ENCODE measurements around the gene SMPX.

Gene SMPX

GRCh38 chrX:21728276-21728968 is 29.5 kb downstream of the SMPX start:
- Histone ChIP-seq H3K27me3 (ENCODE audit: control insufficient read depth in 1 of 2, insufficient read depth in 2 of 2, low read length in 2 of 2) (no peaks in the 10 kb centered on the region), H3K9me3 (ENCODE audit: low read length) (no peaks in the 10 kb centered on the region), H3K27ac (ENCODE audit: low read depth, low read length) (no peak overlapping the region), H3K4me1 (ENCODE audit: insufficient read depth, low read length) (no peaks in the 10 kb centered on the region), H3K9ac (ENCODE audit: low read length) (no peak overlapping the region), H3K36me3 (ENCODE audit: insufficient read depth, low read length) (no peaks in the 10 kb centered on the region), H3K4me3 (ENCODE audit: low read depth in 1 of 2, low read length in 2 of 2) (no peak overlapping the region)

DNA sequence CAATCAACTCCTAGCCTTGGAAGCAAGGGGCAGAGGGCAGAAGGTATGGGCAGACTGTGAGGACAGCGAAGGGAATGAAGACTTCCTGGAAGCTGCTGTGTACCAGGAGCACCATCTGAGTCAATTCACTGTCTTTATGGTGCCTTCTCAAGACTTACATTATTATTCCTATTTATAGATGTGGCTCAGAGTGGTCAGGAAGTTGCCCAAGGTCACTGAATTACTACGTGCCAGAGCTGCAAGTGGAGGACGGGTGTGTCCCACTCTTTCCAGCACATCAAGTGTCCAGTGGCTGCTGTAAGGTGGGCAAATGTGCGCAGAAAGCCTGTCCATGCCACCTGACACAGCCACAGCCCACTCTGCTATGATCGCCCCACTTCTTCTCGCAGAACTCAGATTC is 32.0 kb downstream of the SMPX start:
- Histone ChIP-seq H3K27ac (ENCODE audit: low read depth, low read length) (no peak overlapping the region), H3K9ac (ENCODE audit: low read length) (no peak overlapping the region), H3K9me3 (ENCODE audit: low read length) (no peaks in the 10 kb centered on the region), H3K4me1 (ENCODE audit: insufficient read depth, low read length) (no peaks in the 10 kb centered on the region), H3K36me3 (ENCODE audit: insufficient read depth, low read length) (no peaks in the 10 kb centered on the region), H3K4me3 (ENCODE audit: low read depth in 1 of 2, low read length in 2 of 2) (no peak overlapping the region), H3K27me3 (ENCODE audit: control insufficient read depth in 1 of 2, insufficient read depth in 2 of 2, low read length in 2 of 2) (no peaks in the 10 kb centered on the region)

GRCh38 chrX:21725496-21725895 is 32.4 kb downstream of the SMPX start:
- H3K9me3 ChIP-seq (ENCODE audit: low read length) = no peaks in the 10 kb centered on the region
- no peaks in the 10 kb centered on the region for H3K27me3 ChIP-seq (ENCODE audit: control insufficient read depth in 1 of 2, insufficient read depth in 2 of 2, low read length in 2 of 2)
- no peak overlapping the region for H3K4me3 ChIP-seq (ENCODE audit: low read depth in 1 of 2, low read length in 2 of 2)
- H3K4me1 ChIP-seq (ENCODE audit: insufficient read depth, low read length) = no peaks in the 10 kb centered on the region
- no peak overlapping the region for H3K27ac ChIP-seq (ENCODE audit: low read depth, low read length)
- no peaks in the 10 kb centered on the region for H3K36me3 ChIP-seq (ENCODE audit: insufficient read depth, low read length)
- H3K9ac ChIP-seq (ENCODE audit: low read length) = no peak overlapping the region

DNA sequence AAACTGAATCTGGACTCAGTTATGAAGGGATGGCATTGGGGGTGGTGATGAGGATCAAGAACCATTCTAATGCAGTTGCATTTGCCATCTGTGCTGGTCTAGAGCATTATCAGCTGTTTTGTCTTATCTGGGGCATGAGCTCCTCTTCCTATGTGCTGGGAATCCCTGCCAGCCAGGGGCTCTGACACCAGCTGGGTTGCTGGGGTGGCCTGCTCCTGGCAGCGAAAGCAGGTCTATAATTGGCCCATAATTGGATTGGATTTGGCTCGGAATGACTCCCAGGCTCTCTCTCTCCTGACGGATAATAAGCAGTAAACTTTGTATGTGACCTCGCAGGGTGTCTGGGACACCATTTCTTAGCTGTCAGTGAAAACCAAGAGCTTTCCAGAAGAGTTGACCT is 34.1 kb downstream of the SMPX start:
- Histone ChIP-seq H3K27me3 (ENCODE audit: control insufficient read depth in 1 of 2, insufficient read depth in 2 of 2, low read length in 2 of 2) (no peaks in the 10 kb centered on the region), H3K36me3 (ENCODE audit: insufficient read depth, low read length) (no peaks in the 10 kb centered on the region), H3K9ac (ENCODE audit: low read length) (no peak overlapping the region), H3K9me3 (ENCODE audit: low read length) (no peaks in the 10 kb centered on the region), H3K27ac (ENCODE audit: low read depth, low read length) (no peak overlapping the region), H3K4me1 (ENCODE audit: insufficient read depth, low read length) (no peaks in the 10 kb centered on the region), H3K4me3 (ENCODE audit: low read depth in 1 of 2, low read length in 2 of 2) (no peak overlapping the region)

DNA sequence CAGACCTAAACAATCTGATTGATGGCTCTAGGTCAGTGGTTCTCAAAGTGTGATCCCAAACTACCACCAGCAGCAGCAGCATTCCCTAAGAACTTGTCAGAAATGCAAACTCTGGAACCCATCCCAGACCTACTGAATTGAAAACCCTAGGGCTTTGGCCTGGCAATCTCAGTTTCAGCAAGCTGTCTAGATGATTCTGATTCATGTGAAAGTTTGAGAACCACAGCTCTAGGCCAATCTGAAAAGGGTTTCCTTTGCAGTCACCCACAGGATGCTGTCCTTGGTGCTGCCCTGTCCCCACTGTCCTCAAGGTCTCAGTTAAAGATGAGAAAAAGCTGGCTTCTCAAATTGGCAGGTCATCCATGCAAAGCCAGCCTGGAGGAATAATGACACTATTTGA is 34.8 kb downstream of the SMPX start:
- Histone ChIP-seq H3K27ac (ENCODE audit: low read depth, low read length) (no peak overlapping the region), H3K9ac (ENCODE audit: low read length) (no peak overlapping the region), H3K9me3 (ENCODE audit: low read length) (no peaks in the 10 kb centered on the region), H3K27me3 (ENCODE audit: control insufficient read depth in 1 of 2, insufficient read depth in 2 of 2, low read length in 2 of 2) (no peaks in the 10 kb centered on the region), H3K36me3 (ENCODE audit: insufficient read depth, low read length) (no peaks in the 10 kb centered on the region), H3K4me1 (ENCODE audit: insufficient read depth, low read length) (no peaks in the 10 kb centered on the region), H3K4me3 (ENCODE audit: low read depth in 1 of 2, low read length in 2 of 2) (no peak overlapping the region)

GRCh38 chrX:21721195-21721594 is 36.7 kb downstream of the SMPX start:
- peaks cover 0 to under 1% of the 10 kb centered on the region in 2 donors for H3K27me3 ChIP-seq (ENCODE audit: control insufficient read depth in 1 of 2, insufficient read depth in 2 of 2, low read length in 2 of 2)
- no peak overlapping the region for H3K27ac ChIP-seq (ENCODE audit: low read depth, low read length)
- H3K4me3 ChIP-seq (ENCODE audit: low read depth in 1 of 2, low read length in 2 of 2) = no peak overlapping the region
- H3K36me3 ChIP-seq (ENCODE audit: insufficient read depth, low read length) = no peaks in the 10 kb centered on the region
- H3K9me3 ChIP-seq (ENCODE audit: low read length) = no peaks in the 10 kb centered on the region
- no peaks in the 10 kb centered on the region for H3K4me1 ChIP-seq (ENCODE audit: insufficient read depth, low read length)
- H3K9ac ChIP-seq (ENCODE audit: low read length) = no peak overlapping the region

DNA sequence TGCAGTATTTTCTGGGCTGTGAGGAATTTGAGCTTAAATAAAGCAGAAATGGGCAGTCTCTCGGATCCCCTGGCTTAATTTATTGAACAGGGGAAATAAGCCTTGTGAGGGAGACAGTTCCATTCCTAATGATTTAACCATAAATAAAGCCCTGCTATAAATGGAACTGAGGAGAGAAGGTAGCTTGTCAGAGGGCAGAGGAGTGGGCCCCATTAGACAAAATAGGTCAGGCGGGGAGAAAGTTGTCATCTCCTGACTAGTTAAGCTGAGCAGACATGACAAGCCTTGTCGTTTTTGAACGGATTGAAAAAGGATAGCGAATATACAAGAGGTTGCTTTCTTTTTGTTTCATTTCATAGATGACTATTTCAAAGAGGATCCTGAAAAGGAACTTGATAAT is 39.3 kb downstream of the SMPX start:
- H3K9me3 ChIP-seq (ENCODE audit: low read length) = no peaks in the 10 kb centered on the region
- no peaks in the 10 kb centered on the region for H3K4me1 ChIP-seq (ENCODE audit: insufficient read depth, low read length)
- no peak overlapping the region for H3K27ac ChIP-seq (ENCODE audit: low read depth, low read length)
- H3K4me3 ChIP-seq (ENCODE audit: low read depth in 1 of 2, low read length in 2 of 2) = no peak overlapping the region
- no peak overlapping the region for H3K9ac ChIP-seq (ENCODE audit: low read length)
- no peaks in the 10 kb centered on the region for H3K36me3 ChIP-seq (ENCODE audit: insufficient read depth, low read length)
- H3K27me3 ChIP-seq (ENCODE audit: control insufficient read depth in 1 of 2, insufficient read depth in 2 of 2, low read length in 2 of 2) = peaks cover 0 to 8% of the 10 kb centered on the region in 2 donors

DNA sequence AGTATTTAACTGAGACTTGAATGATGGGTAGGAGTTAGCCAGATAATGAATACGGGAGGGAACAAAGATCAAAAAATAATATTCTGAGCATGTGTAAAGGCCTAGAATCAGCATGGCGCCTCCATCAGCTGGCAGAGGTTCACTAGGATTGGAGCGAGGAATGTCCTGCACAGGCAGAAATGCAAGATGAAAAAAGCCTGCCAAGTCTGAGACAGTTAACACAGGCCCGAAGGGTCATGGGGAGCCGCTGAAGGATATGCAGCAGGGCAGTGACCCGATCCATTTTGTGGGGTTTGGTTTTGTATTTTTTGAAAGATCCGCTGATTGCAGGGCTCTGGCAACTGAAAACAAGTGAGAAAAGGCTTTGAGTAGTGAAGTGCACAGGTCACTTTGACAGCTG is 40.1 kb downstream of the SMPX start:
- Histone ChIP-seq H3K9ac (ENCODE audit: low read length) (no peak overlapping the region), H3K27ac (ENCODE audit: low read depth, low read length) (no peak overlapping the region), H3K9me3 (ENCODE audit: low read length) (no peaks in the 10 kb centered on the region), H3K4me3 (ENCODE audit: low read depth in 1 of 2, low read length in 2 of 2) (no peak overlapping the region), H3K36me3 (ENCODE audit: insufficient read depth, low read length) (no peaks in the 10 kb centered on the region), H3K4me1 (ENCODE audit: insufficient read depth, low read length) (no peaks in the 10 kb centered on the region), H3K27me3 (ENCODE audit: control insufficient read depth in 1 of 2, insufficient read depth in 2 of 2, low read length in 2 of 2) (peaks cover 0 to 8% of the 10 kb centered on the region in 2 donors)

DNA sequence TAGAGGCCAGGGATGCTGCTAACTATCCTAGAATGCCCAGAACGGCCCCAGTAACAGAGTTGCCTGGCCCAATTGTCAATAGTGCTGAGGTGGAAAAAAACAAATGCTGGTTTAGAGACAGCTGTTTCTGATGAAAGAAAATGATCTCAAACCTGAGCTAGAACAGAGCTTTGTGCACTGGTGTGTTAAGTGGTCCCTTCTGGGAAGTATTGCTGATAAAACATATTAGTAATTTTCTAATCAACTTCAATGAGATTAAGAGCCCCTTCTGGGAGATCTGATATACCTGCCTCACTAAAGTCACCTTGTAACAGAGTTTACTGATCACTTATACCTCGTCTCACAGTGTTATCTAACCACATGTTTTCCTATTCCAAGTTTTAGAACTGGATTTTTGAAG is 42.1 kb downstream of the SMPX start:
- Histone ChIP-seq H3K9me3 (ENCODE audit: low read length) (no peaks in the 10 kb centered on the region), H3K9ac (ENCODE audit: low read length) (no peak overlapping the region), H3K36me3 (ENCODE audit: insufficient read depth, low read length) (no peaks in the 10 kb centered on the region), H3K4me3 (ENCODE audit: low read depth in 1 of 2, low read length in 2 of 2) (no peak overlapping the region), H3K27ac (ENCODE audit: low read depth, low read length) (no peak overlapping the region), H3K4me1 (ENCODE audit: insufficient read depth, low read length) (no peaks in the 10 kb centered on the region), H3K27me3 (ENCODE audit: control insufficient read depth in 1 of 2, insufficient read depth in 2 of 2, low read length in 2 of 2) (peaks cover 0 to 8% of the 10 kb centered on the region in 2 donors)

- no peak overlapping the region for H3K27ac ChIP-seq (ENCODE audit: low read depth, low read length)
- no peaks in the 10 kb centered on the region for H3K9me3 ChIP-seq (ENCODE audit: low read length)
- H3K9ac ChIP-seq (ENCODE audit: low read length) = no peak overlapping the region
- no peaks in the 10 kb centered on the region for H3K4me1 ChIP-seq (ENCODE audit: insufficient read depth, low read length)
- peaks cover 0 to 8% of the 10 kb centered on the region in 2 donors for H3K27me3 ChIP-seq (ENCODE audit: control insufficient read depth in 1 of 2, insufficient read depth in 2 of 2, low read length in 2 of 2)
- no peak overlapping the region for H3K4me3 ChIP-seq (ENCODE audit: low read depth in 1 of 2, low read length in 2 of 2)
- no peaks in the 10 kb centered on the region for H3K36me3 ChIP-seq (ENCODE audit: insufficient read depth, low read length)
Observed at GRCh38 chrX:21715337-21715736, 42.6 kb downstream of the SMPX start.

GRCh38 chrX:21711848-21712197 is 46.1 kb downstream of the SMPX start:
- Histone ChIP-seq H3K27ac (ENCODE audit: low read depth, low read length) (no peak overlapping the region), H3K27me3 (ENCODE audit: control insufficient read depth in 1 of 2, insufficient read depth in 2 of 2, low read length in 2 of 2) (peaks cover 0 to 13% of the 10 kb centered on the region in 2 donors)

GRCh38 chrX:21711129-21711847 is 46.6 kb downstream of the SMPX start:
- H3K4me1 ChIP-seq (ENCODE audit: insufficient read depth, low read length) = no peaks in the 10 kb centered on the region
- H3K27me3 ChIP-seq (ENCODE audit: control insufficient read depth in 1 of 2, insufficient read depth in 2 of 2, low read length in 2 of 2) = peaks cover 0 to 13% of the 10 kb centered on the region in 2 donors
- H3K9ac ChIP-seq (ENCODE audit: low read length) = no peak overlapping the region
- H3K27ac ChIP-seq (ENCODE audit: low read depth, low read length) = no peak overlapping the region
- H3K9me3 ChIP-seq (ENCODE audit: low read length) = no peaks in the 10 kb centered on the region
- no peaks in the 10 kb centered on the region for H3K36me3 ChIP-seq (ENCODE audit: insufficient read depth, low read length)
- no peak overlapping the region for H3K4me3 ChIP-seq (ENCODE audit: low read depth in 1 of 2, low read length in 2 of 2)

More at GRCh38 chrX:21711848-21712197, 46.1 kb downstream of the SMPX start:
- H3K36me3 ChIP-seq (ENCODE audit: insufficient read depth, low read length) = no peaks in the 10 kb centered on the region
- H3K9me3 ChIP-seq (ENCODE audit: low read length) = no peaks in the 10 kb centered on the region
- H3K4me1 ChIP-seq (ENCODE audit: insufficient read depth, low read length) = no peaks in the 10 kb centered on the region
- no peak overlapping the region for H3K4me3 ChIP-seq (ENCODE audit: low read depth in 1 of 2, low read length in 2 of 2)
- H3K9ac ChIP-seq (ENCODE audit: low read length) = no peak overlapping the region
